HUES48 (cell line): Measurements from ENCODE around the gene KLF16.

Experiments
- H3K27ac ChIP-seq: one replicate; pipeline ENCODE4 v1.7.0; 2013; ENCODE audit warnings: low read depth, low read length, inconsistent platforms
- H3K27me3 ChIP-seq: 2 replicates; pipeline ENCODE4 v1.6.1; 2013; ENCODE audit warnings: mild to moderate bottlenecking, low read length; ENCODE audit not compliant: control insufficient read depth, insufficient read depth
- H3K36me3 ChIP-seq: 2 replicates; pipeline ENCODE4 v1.6.1; 2013; ENCODE audit warnings: low read length; ENCODE audit not compliant: control insufficient read depth, insufficient read depth
- H3K4me1 ChIP-seq: 2 replicates; pipeline ENCODE4 v1.6.1; 2013; ENCODE audit warnings: mild to moderate bottlenecking, low read length; ENCODE audit not compliant: control insufficient read depth, insufficient read depth
- H3K4me3 ChIP-seq: 2 replicates; pipeline ENCODE4 v1.5.1; 2013; ENCODE audit warnings: mild to moderate bottlenecking, low read depth, low read length
- H3K9ac ChIP-seq: 2 replicates; pipeline ENCODE4 v1.6.1; 2013; ENCODE audit warnings: mild to moderate bottlenecking, low read depth, low read length, moderate library complexity
- H3K9me3 ChIP-seq: 2 replicates; pipeline ENCODE4 v1.6.1; 2013; ENCODE audit warnings: low read length; ENCODE audit not compliant: control insufficient read depth, insufficient read depth

The KLF16 gene

DNA sequence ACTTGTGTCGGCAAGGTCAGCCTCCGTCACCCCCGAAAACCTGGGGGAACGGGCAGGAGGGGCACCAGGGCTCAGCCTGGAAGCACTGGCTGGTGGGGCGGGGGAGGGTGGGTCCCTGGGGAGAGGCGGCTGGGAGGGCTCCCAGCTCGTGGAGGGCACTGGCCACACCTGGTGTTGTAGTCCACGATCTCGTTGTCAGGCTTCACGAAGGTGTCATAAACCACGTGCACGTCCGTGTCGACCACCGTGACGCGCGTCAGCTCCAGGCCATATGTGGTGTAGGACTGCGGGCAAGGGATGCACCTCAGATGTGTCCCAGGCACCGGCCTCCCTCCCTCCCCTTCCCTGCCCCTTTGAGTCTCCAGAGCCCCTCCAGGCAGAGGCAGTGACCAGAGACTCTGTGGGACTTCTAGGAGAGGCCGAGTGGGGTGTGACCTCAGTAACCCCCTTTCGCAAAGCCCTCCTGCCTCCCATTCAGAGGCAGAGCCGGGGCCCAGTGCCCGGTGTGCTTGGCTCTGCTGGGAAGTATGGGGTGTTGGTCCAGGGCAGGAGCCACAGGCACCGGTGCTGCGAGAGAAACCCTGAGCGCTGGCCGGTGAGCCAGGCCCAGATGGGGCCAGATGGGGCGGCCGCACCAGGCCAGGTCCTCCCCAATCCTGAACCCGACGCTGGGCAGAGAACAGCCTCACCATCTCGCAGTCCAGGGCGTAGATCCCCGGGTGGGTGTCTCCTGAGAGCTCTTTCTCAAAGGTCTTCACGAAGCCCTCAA lies 46.7 kb downstream of the KLF16 start:
- Histone ChIP-seq H3K27ac (no peak overlapping the region), H3K36me3 (peaks cover 53% of the 10 kb centered on the region), H3K4me1 (peaks cover 3% of the 10 kb centered on the region; the same call in 1 of the 2 replicates), H3K27me3 (no peaks in the 10 kb centered on the region), H3K9me3 (no peaks in the 10 kb centered on the region), H3K4me3 (no peak overlapping the region), H3K9ac (no peak overlapping the region)

DNA sequence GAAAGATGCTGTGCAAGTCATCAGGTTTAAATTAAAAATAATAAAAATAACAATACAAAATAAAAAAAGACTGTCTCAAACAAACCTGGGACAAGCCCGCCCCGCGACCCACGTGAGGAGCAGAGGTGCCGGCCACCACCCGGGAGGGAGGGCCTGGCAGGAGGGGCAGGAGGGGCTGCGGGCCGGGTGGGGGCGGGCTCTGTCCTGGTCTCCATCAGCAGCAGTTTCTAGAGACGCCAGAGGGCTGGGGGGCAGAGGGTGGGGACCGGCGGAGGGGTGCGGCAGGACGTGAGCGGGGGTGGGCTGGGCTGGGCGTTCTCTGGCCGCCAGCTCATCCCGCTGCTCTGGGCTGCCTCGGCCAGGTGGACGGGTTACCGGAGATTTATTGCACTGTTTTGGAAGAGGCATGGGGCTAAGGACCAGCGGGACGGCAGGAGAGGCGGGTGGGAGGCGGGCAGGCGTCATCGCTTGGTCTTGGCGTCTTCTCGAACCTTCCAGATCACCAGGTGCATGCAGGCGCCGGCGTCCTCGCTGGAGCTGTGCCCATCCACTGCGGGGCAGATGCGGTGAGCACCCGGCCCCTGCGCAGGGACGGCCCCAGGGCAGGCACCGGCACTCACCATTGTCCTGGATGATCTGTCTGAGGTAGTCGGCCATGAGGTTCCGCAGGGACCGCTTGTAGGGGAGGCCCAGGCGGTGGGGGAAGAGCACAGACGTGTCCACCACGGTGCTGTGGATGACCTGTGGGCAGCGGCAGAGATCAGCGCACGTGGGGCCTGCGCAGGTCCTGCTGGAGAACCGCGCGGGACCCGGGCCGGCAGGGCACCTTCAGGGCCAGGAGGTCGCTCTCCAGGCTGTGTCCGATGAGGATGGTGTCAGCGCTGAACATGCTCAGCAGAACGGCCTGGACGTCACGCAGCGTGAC lies 47.5 kb downstream of the KLF16 start:
- H3K4me1 ChIP-seq, result peaks cover 3% of the 10 kb centered on the region; the same call in 1 of the 2 replicates
- H3K27me3 ChIP-seq, result no peaks in the 10 kb centered on the region
- H3K9ac ChIP-seq, result no peak overlapping the region
- no peak overlapping the region for H3K27ac ChIP-seq
- no peak overlapping the region for H3K4me3 ChIP-seq
- H3K36me3 ChIP-seq, result peaks cover 47% of the 10 kb centered on the region
- H3K9me3 ChIP-seq, result no peaks in the 10 kb centered on the region

DNA sequence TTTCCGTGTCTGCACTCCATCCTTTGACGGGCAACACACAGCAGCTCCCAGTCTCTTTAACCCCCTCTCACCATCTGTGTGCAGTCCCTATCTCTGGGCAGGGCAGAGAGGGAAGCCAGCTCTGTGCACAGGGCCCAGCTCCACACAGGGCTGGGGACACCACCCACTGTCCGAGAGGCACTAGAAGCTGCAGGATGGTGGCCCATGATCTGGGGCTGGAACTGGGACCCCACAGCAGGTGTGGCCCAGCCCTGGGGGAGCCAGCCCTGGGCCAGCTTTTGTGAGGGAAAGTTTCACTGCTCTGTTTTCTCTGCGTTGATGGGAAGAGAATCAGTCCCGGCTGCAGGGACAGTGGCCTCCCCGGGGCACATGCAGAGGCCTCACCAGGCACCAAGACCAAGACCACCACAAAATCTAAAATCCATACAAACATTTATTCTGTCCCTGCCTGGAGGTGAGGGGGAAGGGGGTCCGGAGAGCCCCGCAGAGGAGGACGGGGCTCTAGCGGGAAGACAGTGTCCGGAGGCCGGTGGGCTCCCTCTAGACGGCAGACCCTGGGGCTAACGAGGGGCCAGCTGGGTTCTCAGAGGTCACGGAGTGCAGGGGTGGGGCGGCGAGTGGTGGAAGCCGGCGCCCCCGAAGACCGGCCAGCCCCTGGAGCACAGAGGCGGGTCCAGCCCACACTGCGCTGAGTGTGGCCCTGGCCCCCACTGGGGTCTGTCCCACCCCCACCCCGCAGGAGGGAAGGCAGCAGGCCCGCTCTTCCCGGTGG lies 48.4 kb downstream of the KLF16 start:
- Histone ChIP-seq H3K36me3 (peaks cover 40% of the 10 kb centered on the region), H3K9ac (no peak overlapping the region), H3K4me1 (peaks cover 3% of the 10 kb centered on the region; the same call in 1 of the 2 replicates), H3K4me3 (no peak overlapping the region), H3K27me3 (no peaks in the 10 kb centered on the region), H3K9me3 (no peaks in the 10 kb centered on the region), H3K27ac (no peak overlapping the region)

DNA sequence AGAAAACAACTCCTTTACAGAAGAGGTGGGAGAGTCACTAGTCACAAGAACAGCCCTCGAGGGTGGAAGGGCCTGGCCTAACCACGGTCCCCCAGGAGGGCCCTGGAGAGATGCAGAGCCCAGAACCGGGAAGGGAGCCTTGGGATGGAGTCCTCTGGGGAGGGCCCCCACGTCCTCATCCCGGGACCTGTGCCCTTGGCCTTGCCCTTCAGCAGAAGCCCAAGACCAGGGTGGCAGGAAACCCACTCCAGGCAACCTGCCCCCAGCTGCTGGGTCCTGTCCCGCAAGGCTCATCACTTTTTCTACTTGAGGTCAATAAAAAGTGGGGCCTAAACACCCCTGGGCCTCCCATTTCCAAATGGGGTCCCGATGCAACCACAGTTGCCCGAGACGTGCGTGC lies 49.0 kb downstream of the KLF16 start:
- Histone ChIP-seq H3K4me1 (peaks cover 3% of the 10 kb centered on the region; the same call in 1 of the 2 replicates), H3K27me3 (no peaks in the 10 kb centered on the region), H3K36me3 (peaks cover 34% of the 10 kb centered on the region), H3K4me3 (no peak overlapping the region), H3K9ac (no peak overlapping the region), H3K27ac (no peak overlapping the region), H3K9me3 (no peaks in the 10 kb centered on the region)

DNA sequence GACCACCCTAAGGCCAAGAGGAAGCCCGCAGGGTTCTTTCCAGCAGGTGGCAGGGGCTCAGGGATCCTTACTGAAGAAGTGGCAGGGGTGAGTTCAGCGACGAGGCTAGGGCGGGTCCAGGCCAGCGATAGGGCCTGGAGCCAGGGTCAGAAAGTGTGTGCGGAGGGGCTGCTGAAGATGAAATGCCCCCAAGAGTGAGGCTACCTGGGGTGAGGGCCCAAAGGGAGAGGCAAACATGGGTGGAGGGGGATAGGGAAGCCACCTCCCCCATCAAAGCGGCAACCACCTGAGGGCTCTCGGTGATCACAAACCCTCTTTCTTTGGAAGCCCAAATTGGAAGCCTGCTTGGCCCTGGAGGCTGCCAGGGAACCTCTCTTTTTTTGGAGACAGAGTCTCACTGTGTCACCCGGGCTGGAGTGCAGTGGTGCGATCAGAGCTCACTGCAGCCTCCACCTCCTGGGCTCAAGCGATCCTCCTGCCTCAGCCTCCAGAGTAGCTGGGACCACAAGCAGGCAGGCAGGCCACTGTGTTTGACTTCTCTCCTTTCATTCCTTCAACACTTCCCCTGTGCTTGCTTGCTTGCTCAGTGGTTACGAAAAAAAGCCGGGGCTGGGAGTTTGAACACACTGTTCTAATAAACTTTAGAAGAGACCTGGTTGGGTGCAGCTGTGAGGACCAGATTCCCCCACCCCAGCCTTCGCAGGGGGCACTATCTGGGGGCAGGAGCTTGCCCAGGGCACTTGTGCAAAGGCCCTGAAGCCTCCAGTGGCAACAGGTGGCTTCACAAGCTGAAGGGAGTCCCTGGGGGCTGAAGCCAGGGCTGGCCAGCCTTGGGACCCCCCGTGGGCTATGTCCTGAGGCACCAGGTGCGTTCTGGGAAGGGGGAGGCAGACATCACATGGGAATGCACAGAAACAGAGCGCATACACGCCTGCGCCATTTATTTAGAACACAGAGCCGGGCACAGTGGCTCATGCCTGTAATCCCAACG lies 49.9 kb downstream of the KLF16 start:
- H3K4me1 ChIP-seq, result peaks cover 3% of the 10 kb centered on the region; the same call in 1 of the 2 replicates
- no peaks in the 10 kb centered on the region for H3K9me3 ChIP-seq
- no peak overlapping the region for H3K27ac ChIP-seq
- no peaks in the 10 kb centered on the region for H3K27me3 ChIP-seq
- H3K4me3 ChIP-seq, result peak overlapping the region; percentile 73
- 0 out of 2 replicates have a peak overlapping the region, but pooled peaks have one; percentile 5 for H3K9ac ChIP-seq
- peaks cover 27% of the 10 kb centered on the region for H3K36me3 ChIP-seq

DNA sequence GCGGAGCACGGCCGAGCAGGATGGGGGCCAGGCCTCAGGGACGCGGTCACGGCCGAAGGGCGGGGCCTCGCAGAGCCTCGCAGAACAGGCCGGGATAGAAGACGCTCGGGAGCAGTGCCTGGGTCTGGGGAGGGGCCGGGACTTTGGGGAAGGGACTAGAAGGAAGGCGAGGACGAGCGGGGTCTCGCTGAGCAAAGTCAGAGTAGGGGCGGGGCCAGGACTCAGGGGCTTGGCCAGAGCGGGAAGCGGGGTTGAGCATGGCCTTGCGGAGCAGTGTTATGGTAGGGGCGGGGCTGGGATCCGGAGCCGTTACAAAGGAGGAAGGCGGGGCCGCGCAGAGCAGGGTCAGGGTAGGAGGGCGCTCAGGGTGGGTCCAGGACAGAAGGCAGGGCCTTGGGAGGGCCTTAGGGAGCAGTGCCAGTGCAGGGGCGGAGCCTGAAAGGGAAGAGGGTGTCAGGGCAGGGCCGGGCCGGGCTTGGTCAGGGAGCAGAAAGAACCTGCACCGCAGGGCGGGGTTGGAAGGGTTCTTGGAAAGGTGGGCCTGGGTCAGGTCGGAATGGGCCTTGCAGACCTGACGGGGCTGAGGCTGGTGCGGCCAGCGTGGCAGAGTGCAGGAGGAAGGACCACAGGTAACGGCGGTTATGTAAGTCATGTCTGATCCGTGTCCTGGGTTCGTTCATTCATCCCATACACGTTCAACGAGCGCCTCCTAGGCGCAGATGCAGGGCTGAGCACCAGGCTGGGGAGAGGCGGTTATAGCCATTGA lies 50.8 kb downstream of the KLF16 start:
- no peaks in the 10 kb centered on the region for H3K9me3 ChIP-seq
- peak overlapping the region; percentile 73 for H3K4me3 ChIP-seq
- H3K27ac ChIP-seq, result peak overlapping the region; percentile 81
- H3K27me3 ChIP-seq, result no peaks in the 10 kb centered on the region
- H3K4me1 ChIP-seq, result peaks cover 3% of the 10 kb centered on the region; the same call in 1 of the 2 replicates
- 0 out of 2 replicates have a peak overlapping the region, but pooled peaks have one; percentile 20 for H3K9ac ChIP-seq
- H3K36me3 ChIP-seq, result peaks cover 18% of the 10 kb centered on the region

DNA sequence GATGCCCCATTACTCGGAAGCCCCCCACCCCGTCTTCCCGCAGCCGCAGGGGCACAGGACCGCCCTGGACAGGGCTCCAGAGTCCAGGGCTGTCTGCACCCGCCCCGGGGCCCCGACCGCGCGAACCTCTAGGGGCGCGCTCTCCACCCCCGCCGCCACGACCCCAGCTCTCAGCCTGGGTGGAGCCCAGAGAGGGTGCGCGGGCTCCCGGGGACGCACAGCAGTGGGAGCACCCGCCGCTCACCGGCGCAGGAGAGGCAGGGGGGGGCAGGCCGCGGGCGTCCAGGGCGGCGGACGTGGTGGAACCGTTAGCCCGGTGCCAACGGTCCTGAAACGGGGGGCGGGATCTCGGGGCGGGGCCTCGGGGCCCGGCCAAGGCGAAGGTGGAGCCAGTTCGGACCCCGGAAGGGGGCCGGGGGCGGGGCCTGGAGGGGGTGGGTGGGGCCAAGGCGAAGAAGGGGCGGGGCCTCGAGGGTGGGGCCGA lies 51.4 kb downstream of the KLF16 start, which contains the start of gene ATP8B3:
ATP8B3 (minus strand) TSS at position 335 of the 484 bp plus-strand sequence. CDS start 540 bp downstream, outside the sequence.
- H3K36me3 ChIP-seq, result peaks cover 12% of the 10 kb centered on the region
- H3K9me3 ChIP-seq, result no peaks in the 10 kb centered on the region
- H3K4me1 ChIP-seq, result peaks cover 3% of the 10 kb centered on the region; the same call in 1 of the 2 replicates
- H3K9ac ChIP-seq, result 0 out of 2 replicates have a peak within 1 kb of the TSS, but pooled peaks have one; percentile 20
- H3K27ac ChIP-seq, result peak within 1 kb of the TSS; percentile 81
- no peaks in the 10 kb centered on the region for H3K27me3 ChIP-seq
- peak within 1 kb of the TSS; percentile 73 for H3K4me3 ChIP-seq

DNA sequence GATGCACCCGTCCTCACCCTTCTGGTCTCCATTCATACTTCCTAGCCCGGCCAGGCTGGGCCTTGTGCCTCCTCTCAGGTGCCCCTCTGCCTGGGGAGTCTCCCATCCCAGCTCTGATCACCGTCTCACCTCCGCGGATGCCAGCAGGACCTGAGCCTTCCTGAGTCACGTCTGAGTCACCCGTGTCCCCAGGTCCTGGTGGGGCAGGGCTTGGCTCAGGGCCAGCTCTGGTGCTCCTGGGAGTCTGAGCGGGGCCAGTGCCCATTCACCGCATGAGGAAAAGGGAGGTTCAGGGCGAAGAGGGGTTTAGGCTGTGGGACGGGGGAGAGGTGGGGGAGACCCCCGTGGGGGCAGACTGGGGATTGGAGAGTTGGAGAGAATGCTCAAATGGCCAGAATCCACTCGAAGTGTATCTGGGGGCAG lies 51.9 kb downstream of the KLF16 start:
- H3K4me3 ChIP-seq, result peak overlapping the region; percentile 57; the same call in 1 of the 2 replicates
- peaks cover 7% of the 10 kb centered on the region for H3K36me3 ChIP-seq
- no peaks in the 10 kb centered on the region for H3K9me3 ChIP-seq
- H3K9ac ChIP-seq, result no peak overlapping the region
- H3K27ac ChIP-seq, result no peak overlapping the region
- H3K4me1 ChIP-seq, result peaks cover 3% of the 10 kb centered on the region; the same call in 1 of the 2 replicates
- no peaks in the 10 kb centered on the region for H3K27me3 ChIP-seq
